SK-N-SH (cell line): Measurements from ENCODE around the gene CDH16. TPM values are rescaled to one million over a fixed set of nuclear protein-coding genes. Genes with fewer than 3 reads are reported as not detected.

Experiments used
- CTCF ChIA-PET: fragments of 300-600, 350-600 bp; formaldehyde crosslinking; extraction: SDS; loops from one replicate; lab custom pipeline; 2021; lab: Yijun Ruan, JAX
- POLR2A ChIA-PET: fragments of 350-600 bp; sonication (Branson Sonifier 250); formaldehyde crosslinking; extraction: SDS; loops from one replicate; lab custom pipeline; 2020; ENCODE audit warnings: antibody characterized with exemption, inconsistent platforms; lab: Yijun Ruan, JAX
- DNase-seq: peaks from one replicate; pipeline ENCODE4 v3.0.0; 2012
- H2AFZ ChIP-seq: fragments of 200-600 bp; sonication (generic); 2 replicates; pipeline ENCODE4 v1.8.1; 2016; ENCODE audit warnings: antibody characterized with exemption, mild to moderate bottlenecking, low read depth
- H3F3A ChIP-seq: fragments of 200-600 bp; sonication (generic); replicated peaks from 2 replicates; pipeline ENCODE3; 2016; ENCODE audit warnings: antibody characterized with exemption, mild to moderate bottlenecking; ENCODE audit not compliant: insufficient read depth
- H3K27ac ChIP-seq, 2 experiments: fragments of 200-500 bp in 1 of 2; fragments of 200-600 bp in 1 of 2; sonication (Bioruptor generic) in 1 of 2; sonication (generic), shearing (Covaris generic) in 1 of 2; 2 replicates each; pipeline versions ENCODE4 v1.5.1 to v1.6.1; 2014 to 2016; ENCODE audit warnings: low read depth in 2 of 2, inconsistent platforms in 1 of 2, low read length in 1 of 2, mild to moderate bottlenecking in 1 of 2, mixed read lengths in 1 of 2
- H3K27me3 ChIP-seq: fragments of 200-600 bp; sonication (generic), shearing (Covaris generic); 2 replicates; pipeline ENCODE4 v1.6.1; 2016; ENCODE audit warnings: mixed run types; ENCODE audit not compliant: insufficient read depth
- H3K36me3 ChIP-seq, 2 experiments: fragments of 200-500 bp in 1 of 2; fragments of 200-600 bp in 1 of 2; sonication (Bioruptor generic) in 1 of 2; sonication (generic) in 1 of 2; replicated peaks in 1 of 2; 2 replicates each; pipeline versions ENCODE3 to v1.5.1; 2014 to 2016; ENCODE audit warnings: low read length in 1 of 2, mild to moderate bottlenecking in 1 of 2; ENCODE audit not compliant: insufficient read depth in 2 of 2, control insufficient read depth in 1 of 2
- H3K4me1 ChIP-seq, 2 experiments: fragments of 200-500 bp in 1 of 2; fragments of 200-600 bp in 1 of 2; sonication (Bioruptor generic) in 1 of 2; sonication (generic), shearing (Covaris generic) in 1 of 2; 2 replicates each; pipeline versions ENCODE4 v1.5.1 to v1.6.1; 2014 to 2016; ENCODE audit warnings: low read depth in 1 of 2, low read length in 1 of 2, mixed run types in 1 of 2; ENCODE audit not compliant: insufficient read depth in 2 of 2, control insufficient read depth in 1 of 2
- H3K4me2 ChIP-seq: fragments of 200-600 bp; sonication (generic), shearing (Covaris generic); 2 replicates; pipeline ENCODE4 v1.6.1; 2017; ENCODE audit warnings: mixed run types
- H3K4me3 ChIP-seq, 2 experiments: fragments of 200-500 bp in 1 of 2; fragments of 200-600 bp in 1 of 2; sonication (Bioruptor generic) in 1 of 2; sonication (generic), shearing (Covaris generic) in 1 of 2; 2 replicates each; pipeline versions ENCODE4 v1.5.1 to v1.8.1; 2014 to 2016; ENCODE audit warnings: low read depth in 2 of 2, inconsistent platforms in 1 of 2, low read length in 1 of 2, mild to moderate bottlenecking in 1 of 2, mixed read lengths in 1 of 2, moderate library complexity in 1 of 2
- H3K79me2 ChIP-seq: fragments of 200-600 bp; sonication (generic); 2 replicates; pipeline ENCODE4 v1.8.1; 2017; ENCODE audit warnings: mild to moderate bottlenecking; ENCODE audit not compliant: insufficient read depth
- H3K9ac ChIP-seq: fragments of 200-600 bp; sonication (generic); 2 replicates; pipeline ENCODE4 v1.6.1; 2017; ENCODE audit warnings: mixed run types
- H3K9me2 ChIP-seq: fragments of 200-600 bp; sonication (generic); 2 replicates; pipeline ENCODE4 v1.6.1; 2017; ENCODE audit warnings: mixed run types
- H3K9me3 ChIP-seq: fragments of 200-600 bp; sonication (generic); 2 replicates; pipeline ENCODE4 v1.6.1; 2017; ENCODE audit warnings: mixed run types, mild to moderate bottlenecking, moderate library complexity
- H4K20me1 ChIP-seq: fragments of 200-600 bp; sonication (generic); 2 replicates; pipeline ENCODE4 v1.6.1; 2017; ENCODE audit warnings: mild to moderate bottlenecking, mixed run types; ENCODE audit not compliant: insufficient read depth
- CHD2 ChIP-seq: fragments of 150-350 bp; IDR thresholded peaks from 2 replicates; pipeline ENCODE4 v1.6.1; 2018; ENCODE audit warnings: low read length; ENCODE audit not compliant: partially characterized antibody
- ELF1 ChIP-seq: IDR thresholded peaks from 2 replicates; pipeline ENCODE4 v1.4.0; 2012
- EZH2phosphoT487 ChIP-seq: fragments of 200-600 bp; sonication (generic); IDR thresholded peaks from 2 replicates; pipeline ENCODE4 v1.6.1; 2017; ENCODE audit warnings: low read depth, mixed run types, mild to moderate bottlenecking, antibody characterized with exemption, moderate library complexity, borderline replicate concordance
- GABPA ChIP-seq: IDR thresholded peaks from 2 replicates; pipeline ENCODE4 v1.4.0; 2012; ENCODE audit warnings: low read depth, mild to moderate bottlenecking
- IRF3 ChIP-seq: fragments of 150-350 bp; IDR thresholded peaks from 2 replicates; pipeline ENCODE4 v1.6.1; 2016; ENCODE audit warnings: mild to moderate bottlenecking, low read depth, low read length
- JUND ChIP-seq: IDR thresholded peaks from 2 replicates; pipeline ENCODE4 v1.4.0; 2012
- MXI1 ChIP-seq: IDR thresholded peaks from 2 replicates; pipeline ENCODE4 v1.6.1; 2012; ENCODE audit warnings: mild to moderate bottlenecking, low read depth, low read length, improper control_type of control experiment
- POLR2AphosphoS5 ChIP-seq: IDR thresholded peaks from 2 replicates; pipeline ENCODE4 v1.6.1; 2012; ENCODE audit warnings: low read depth, low read length
- RAD21 ChIP-seq: IDR thresholded peaks from 2 replicates; pipeline ENCODE4 v1.6.1; 2012; ENCODE audit warnings: mild to moderate bottlenecking, low read length
- RCOR1 ChIP-seq: fragments of 150-350 bp; IDR thresholded peaks from 2 replicates; pipeline ENCODE4 v1.6.1; 2017; ENCODE audit warnings: antibody characterized with exemption, low read length
- RFX5 ChIP-seq: IDR thresholded peaks from 2 replicates; pipeline ENCODE4 v1.6.1; 2012; ENCODE audit warnings: mild to moderate bottlenecking, improper control_type of control experiment, low read length
- SIN3A ChIP-seq: IDR thresholded peaks from 2 replicates; pipeline ENCODE4 v1.6.1; 2012; ENCODE audit warnings: low read depth, mild to moderate bottlenecking, low read length, moderate library complexity, borderline replicate concordance
- TAF1 ChIP-seq: IDR thresholded peaks from 2 replicates; pipeline ENCODE4 v1.6.1; 2012; ENCODE audit warnings: low read depth, mild to moderate bottlenecking, low read length, moderate library complexity, borderline replicate concordance
- TCF12 ChIP-seq: IDR thresholded peaks from 2 replicates; pipeline ENCODE4 v1.4.0; 2012
- TEAD4 ChIP-seq: IDR thresholded peaks from 2 replicates; pipeline ENCODE4 v1.4.0; 2012; ENCODE audit warnings: mild to moderate bottlenecking, borderline replicate concordance; ENCODE audit not compliant: insufficient read depth
- USF2 ChIP-seq: fragments of 150-350 bp; IDR thresholded peaks from 2 replicates; pipeline ENCODE4 v1.6.1; 2017; ENCODE audit warnings: antibody characterized with exemption, low read length, low read depth, borderline replicate concordance
- WGBS: methylation state at CpG from one replicate; pipeline ENCODE4 v1.1.6; 2017; ENCODE audit warnings: low lambda C conversion rate; 5-methylcytosine and 5-hydroxymethylcytosine counted together
- polyA plus RNA-seq, 3 experiments: library from polyadenylated mRNA; depleted of rRNA; stranded (reverse); fragments of >200 nt; gene quantifications; 2 replicates each; pipeline ENCODE4 v1.2.3, GENCODE V29; 2012
- TF ChIP-seq, protein P1 (sequence below): IDR thresholded peaks from 2 replicates; pipeline ENCODE4 v1.4.0; 2012; ENCODE audit warnings: low read depth, borderline replicate concordance
- TF ChIP-seq, protein P2 (sequence below): IDR thresholded peaks from 2 replicates; pipeline ENCODE4; 2012
- TF ChIP-seq, protein P3 (sequence below): IDR thresholded peaks from 2 replicates; pipeline ENCODE4 v1.4.0; 2012; ENCODE audit warnings: low read depth

The CDH16 gene
- polyA plus RNA-seq, 1 of the 3 experiments (the other 2 are of a cell fraction) = not detected

GRCh38 chr16:66954097-66954659, 35.5 kb upstream of the CDH16 start (continued):
- no peak for TF ChIP-seq SIN3A
- TF ChIP-seq, all 33 proteins: peak for 5

- Histone ChIP-seq H3K4me3 (no peak overlapping the region; a peak in 1 of 4 replicates), H3K4me2 (no peak overlapping the region), H3K9ac (no peak overlapping the region), H3F3A (peaks cover 5% of the 10 kb centered on the region), H3K27ac (no peak overlapping the region), H4K20me1 (no peaks in the 10 kb centered on the region), H3K9me2 (no peaks in the 10 kb centered on the region), H3K4me1 (no peaks in the 10 kb centered on the region; a peak in 1 of 4 replicates), H3K27me3 (no peaks in the 10 kb centered on the region), H3K36me3 (no peaks in the 10 kb centered on the region), H3K79me2 (no peaks in the 10 kb centered on the region), H3K9me3 (no peaks in the 10 kb centered on the region; the same call in 1 of the 2 replicates), H2AFZ (peak overlapping the region; percentile 75)
- POLR2A ChIA-PET = no interaction called here
- DNase-seq = no peak
- WGBS = 51% methylated on average over 8 of the region's 10 CpGs
- CTCF ChIA-PET = interaction anchor here (0.5 to 6.2 kb wide), 55 partner anchors 7 to 329 kb away, joined by 3 to 81 read pairs (median 5); partner anchors contain the start of genes B3GNT9, CES3, CIAO2B and FBXL8
- TF ChIP-seq SIN3A (no peak), USF2 (no peak), EZH2phosphoT487 (no peak), ELF1 (no peak), RAD21 (no peak), RCOR1 (no peak), JUND (no peak), MXI1 (no peak), CHD2 (no peak), GABPA (no peak), TEAD4 (no peak), POLR2AphosphoS5 (no peak), RFX5 (no peak), TCF12 (no peak), TAF1 (no peak), IRF3 (no peak)
- TF ChIP-seq, protein P1, sequence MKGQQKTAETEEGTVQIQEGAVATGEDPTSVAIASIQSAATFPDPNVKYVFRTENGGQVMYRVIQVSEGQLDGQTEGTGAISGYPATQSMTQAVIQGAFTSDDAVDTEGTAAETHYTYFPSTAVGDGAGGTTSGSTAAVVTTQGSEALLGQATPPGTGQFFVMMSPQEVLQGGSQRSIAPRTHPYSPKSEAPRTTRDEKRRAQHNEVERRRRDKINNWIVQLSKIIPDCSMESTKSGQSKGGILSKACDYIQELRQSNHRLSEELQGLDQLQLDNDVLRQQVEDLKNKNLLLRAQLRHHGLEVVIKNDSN = no peak
- TF ChIP-seq, protein P2, sequence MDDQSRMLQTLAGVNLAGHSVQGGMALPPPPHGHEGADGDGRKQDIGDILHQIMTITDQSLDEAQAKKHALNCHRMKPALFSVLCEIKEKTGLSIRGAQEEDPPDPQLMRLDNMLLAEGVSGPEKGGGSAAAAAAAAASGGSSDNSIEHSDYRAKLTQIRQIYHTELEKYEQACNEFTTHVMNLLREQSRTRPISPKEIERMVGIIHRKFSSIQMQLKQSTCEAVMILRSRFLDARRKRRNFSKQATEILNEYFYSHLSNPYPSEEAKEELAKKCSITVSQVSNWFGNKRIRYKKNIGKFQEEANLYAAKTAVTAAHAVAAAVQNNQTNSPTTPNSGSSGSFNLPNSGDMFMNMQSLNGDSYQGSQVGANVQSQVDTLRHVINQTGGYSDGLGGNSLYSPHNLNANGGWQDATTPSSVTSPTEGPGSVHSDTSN = no peak
- TF ChIP-seq, protein P3, sequence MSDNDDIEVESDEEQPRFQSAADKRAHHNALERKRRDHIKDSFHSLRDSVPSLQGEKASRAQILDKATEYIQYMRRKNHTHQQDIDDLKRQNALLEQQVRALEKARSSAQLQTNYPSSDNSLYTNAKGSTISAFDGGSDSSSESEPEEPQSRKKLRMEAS = no peak
Measured at GRCh38 chr16:66953462-66954096, 34.9 kb upstream of the CDH16 start.
